Urinary bladder (tissue), 4 donors: ENCODE data around the gene TTC17. TPM values are rescaled to one million over a fixed set of nuclear protein-coding genes. Genes with fewer than 3 reads are reported as not detected.

ENCODE experiments used
- DNase-seq: peaks from one replicate; pipeline ENCODE4 v3.0.0-alpha.2; 2015; ENCODE audit errors: extremely low spot score
- H3K27ac ChIP-seq: one replicate; pipeline ENCODE4 v1.5.1; 2013; ENCODE audit warnings: low read depth, mild to moderate bottlenecking, moderate library complexity
- H3K36me3 ChIP-seq: one replicate; pipeline ENCODE4 v1.6.1; 2013; ENCODE audit warnings: mild to moderate bottlenecking, moderate library complexity; ENCODE audit not compliant: insufficient read depth
- H3K4me1 ChIP-seq: one replicate; pipeline ENCODE4 v1.6.1; 2013; ENCODE audit warnings: mild to moderate bottlenecking, moderate library complexity; ENCODE audit not compliant: insufficient read depth
- H3K4me3 ChIP-seq: one replicate; pipeline ENCODE4 v1.5.1; 2013; ENCODE audit warnings: low read depth, low read length
- WGBS: extraction: QIAGEN DNeasy Blood & Tissue Kit; methylation state at CpG from one replicate; pipeline ENCODE4 v1.1.7; 2013; 5-methylcytosine and 5-hydroxymethylcytosine counted together
- polyA plus RNA-seq: library from polyadenylated mRNA; stranded (reverse); fragments of 200-250 nt; gene quantifications from one replicate; pipeline ENCODE4 v1.2.3, GENCODE V29; 2013
- total RNA-seq: library from RNA; depleted of rRNA; stranded (reverse); fragments of >200 nt; gene quantifications from one replicate; pipeline ENCODE4 v1.2.3, GENCODE V29; 2014
- donor health status: healthy with polysubstance abuse.
- donor health status: healthy.

Gene TTC17
- total and polyA plus RNA-seq, 2 donors: 33.7 to 222 TPM

GRCh38 chr11:43504316-43504950 lies 145.7 kb downstream of the TTC17 start:
- Histone ChIP-seq H3K36me3 (no peaks in the 10 kb centered on the region), H3K27ac (no peak overlapping the region), H3K4me3 (no peak overlapping the region), H3K4me1 (no peaks in the 10 kb centered on the region)
- WGBS: 74% methylated on average over 7 of the region's 7 CpGs
- no peak for DNase-seq

- Histone ChIP-seq H3K27ac (no peak overlapping the region), H3K4me3 (no peak overlapping the region), H3K36me3 (no peaks in the 10 kb centered on the region), H3K4me1 (no peaks in the 10 kb centered on the region)
- DNase-seq: no peak
- 66% methylated on average over 4 of the region's 4 CpGs for WGBS
Observed at GRCh38 chr11:43505171-43505570, 146.5 kb downstream of the TTC17 start.

- Histone ChIP-seq H3K4me3 (no peak overlapping the region), H3K36me3 (no peaks in the 10 kb centered on the region), H3K4me1 (no peaks in the 10 kb centered on the region), H3K27ac (no peak overlapping the region)
- 74% methylated on average over 5 of the region's 5 CpGs for WGBS
- DNase-seq: no peak
Observed at GRCh38 chr11:43507171-43507570, 148.5 kb downstream of the TTC17 start.

GRCh38 chr11:43508511-43508918 lies 149.8 kb downstream of the TTC17 start:
- Histone ChIP-seq H3K4me3 (no peak overlapping the region), H3K27ac (no peak overlapping the region), H3K36me3 (no peaks in the 10 kb centered on the region), H3K4me1 (no peaks in the 10 kb centered on the region)
- WGBS: 31% methylated on average over 3 of the region's 3 CpGs
- no peak for DNase-seq

GRCh38 chr11:43511959-43512358 lies 153.2 kb downstream of the TTC17 start:
- H3K4me1 ChIP-seq: no peaks in the 10 kb centered on the region
- H3K36me3 ChIP-seq: no peaks in the 10 kb centered on the region
- H3K4me3 ChIP-seq: no peak overlapping the region
- no peak for DNase-seq
- no peak overlapping the region for H3K27ac ChIP-seq
- 86% methylated on average over 6 of the region's 6 CpGs for WGBS

GRCh38 chr11:43515090-43515489 lies 156.4 kb downstream of the TTC17 start:
- DNase-seq: no peak
- no peaks in the 10 kb centered on the region for H3K4me1 ChIP-seq
- no peak overlapping the region for H3K27ac ChIP-seq
- no peaks in the 10 kb centered on the region for H3K36me3 ChIP-seq
- WGBS: 61% methylated on average over 6 of the region's 6 CpGs
- H3K4me3 ChIP-seq: no peak overlapping the region

- 27% methylated on average over 8 of the region's 8 CpGs for WGBS
Observed at GRCh38 chr11:43516316-43516850, 157.7 kb downstream of the TTC17 start.

GRCh38 chr11:43517518-43517917 lies 158.8 kb downstream of the TTC17 start:
- DNase-seq: no peak
- no peak overlapping the region for H3K27ac ChIP-seq
- WGBS: 94% methylated on average over 2 of the region's 2 CpGs

More at GRCh38 chr11:43516316-43516850, 157.7 kb downstream of the TTC17 start:
- Histone ChIP-seq H3K36me3 (no peaks in the 10 kb centered on the region), H3K4me1 (no peaks in the 10 kb centered on the region), H3K27ac (no peak overlapping the region), H3K4me3 (no peak overlapping the region)
- DNase-seq: no peak

GRCh38 chr11:43518408-43519160 lies 159.9 kb downstream of the TTC17 start:
- 68% methylated on average over 9 of the region's 9 CpGs for WGBS
- Histone ChIP-seq H3K4me3 (no peak overlapping the region), H3K4me1 (no peaks in the 10 kb centered on the region), H3K36me3 (no peaks in the 10 kb centered on the region), H3K27ac (no peak overlapping the region)
- DNase-seq: no peak

More at GRCh38 chr11:43517518-43517917, 158.8 kb downstream of the TTC17 start:
- Histone ChIP-seq H3K4me3 (no peak overlapping the region), H3K4me1 (no peaks in the 10 kb centered on the region), H3K36me3 (no peaks in the 10 kb centered on the region)

GRCh38 chr11:43521471-43521870 lies 162.8 kb downstream of the TTC17 start:
- Histone ChIP-seq H3K4me3 (no peak overlapping the region), H3K36me3 (no peaks in the 10 kb centered on the region), H3K4me1 (no peaks in the 10 kb centered on the region), H3K27ac (no peak overlapping the region)
- 89% methylated on average over 15 of the region's 15 CpGs for WGBS
- DNase-seq: no peak

GRCh38 chr11:43523632-43524031 lies 164.9 kb downstream of the TTC17 start:
- 82% methylated on average over 2 of the region's 2 CpGs for WGBS
- Histone ChIP-seq H3K4me3 (no peak overlapping the region), H3K27ac (no peak overlapping the region), H3K4me1 (no peaks in the 10 kb centered on the region), H3K36me3 (no peaks in the 10 kb centered on the region)
- no peak for DNase-seq

GRCh38 chr11:43532041-43532440 lies 173.3 kb downstream of the TTC17 start:
- Histone ChIP-seq H3K36me3 (no peaks in the 10 kb centered on the region), H3K27ac (no peak overlapping the region), H3K4me1 (no peaks in the 10 kb centered on the region), H3K4me3 (no peak overlapping the region)
- DNase-seq: no peak
- WGBS: 85% methylated on average over 5 of the region's 5 CpGs

GRCh38 chr11:43537833-43538615 lies 179.3 kb downstream of the TTC17 start:
- Histone ChIP-seq H3K36me3 (no peaks in the 10 kb centered on the region), H3K27ac (no peak overlapping the region), H3K4me3 (no peak overlapping the region), H3K4me1 (no peaks in the 10 kb centered on the region)
- no peak for DNase-seq
- WGBS: 15% methylated on average over 14 of the region's 14 CpGs
